GM18505 (cell line): ENCODE measurements around the gene LAPTM5.
"Not testable (repeated sequence)": the region's sequence is repeated elsewhere in the genome, so short reads cannot be mapped to it uniquely, and the experiment has no call there.

Source experiments
- ATAC-seq: cut with Tn5 transposase; IDR thresholded peaks from one replicate; pipeline ENCODE4 v1.9.1; 2021; ENCODE audit not compliant: unreplicated experiment
- POLR2A ChIP-seq: IDR thresholded peaks from 4 replicates; pipeline ENCODE4 v1.6.1; 2011; ENCODE audit warnings: borderline replicate concordance; ENCODE audit not compliant: insufficient read depth, insufficient read length; ENCODE audit errors: extremely low read depth

The LAPTM5 gene

GRCh38 chr1:30791868-30792267, 34.3 kb upstream of the LAPTM5 start:
- ATAC-seq: no peak

DNA sequence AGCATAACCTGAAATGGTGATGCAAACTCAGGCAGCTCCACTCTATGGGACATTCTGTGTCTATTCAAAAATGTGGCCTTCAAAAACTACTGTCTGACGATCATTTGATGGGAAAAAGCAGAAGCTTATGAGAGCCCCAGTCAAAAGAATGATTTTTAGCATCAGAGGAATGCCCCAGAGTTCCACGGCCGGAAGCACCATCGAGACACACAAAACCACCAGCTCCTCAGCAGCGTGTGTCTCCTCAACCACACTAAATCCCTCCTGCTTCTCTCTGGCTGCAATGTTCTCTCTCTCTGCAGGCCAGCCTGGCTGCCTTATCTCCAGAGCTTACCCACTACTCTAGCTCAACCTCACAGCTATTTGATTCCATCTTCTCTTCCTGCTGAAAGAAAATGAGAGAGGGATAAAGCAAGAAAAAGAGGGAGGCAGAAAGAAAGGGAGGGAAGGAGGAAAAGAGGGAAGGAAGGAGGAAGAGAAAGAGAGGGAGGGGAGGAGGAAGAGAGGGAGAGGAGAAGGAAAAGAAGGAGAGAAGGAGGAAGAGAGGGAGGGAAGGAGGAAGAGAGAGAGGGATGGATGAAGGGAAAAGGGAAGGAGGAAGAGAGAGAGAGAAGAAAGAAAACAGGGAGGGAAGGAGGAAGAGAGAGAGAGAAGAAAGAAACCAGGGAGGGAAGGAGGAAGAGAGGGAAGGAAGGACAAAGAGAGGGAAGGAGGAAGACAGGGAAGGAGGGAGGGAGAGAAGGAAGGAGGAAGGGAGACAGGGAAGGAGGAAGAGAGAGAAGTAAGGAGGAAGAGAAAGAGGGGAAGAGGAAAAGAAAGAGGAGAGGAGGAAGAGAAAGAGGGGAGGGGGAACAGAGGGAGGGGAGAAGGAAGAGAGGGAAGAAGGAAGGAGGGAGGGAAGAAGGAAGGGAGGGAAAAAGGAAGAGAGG, 33.5 kb upstream of the LAPTM5 start:
- no peak for ATAC-seq
- TF ChIP-seq POLR2A: no peak

More at GRCh38 chr1:30791868-30792267, 34.3 kb upstream of the LAPTM5 start:
- no peak for TF ChIP-seq POLR2A

GRCh38 chr1:30790256-30790525, 32.6 kb upstream of the LAPTM5 start:
- ATAC-seq: not testable (repeated sequence)

GRCh38 chr1:30789388-30790255, 32.0 kb upstream of the LAPTM5 start:
- no peak for TF ChIP-seq POLR2A
- no peak for ATAC-seq

DNA sequence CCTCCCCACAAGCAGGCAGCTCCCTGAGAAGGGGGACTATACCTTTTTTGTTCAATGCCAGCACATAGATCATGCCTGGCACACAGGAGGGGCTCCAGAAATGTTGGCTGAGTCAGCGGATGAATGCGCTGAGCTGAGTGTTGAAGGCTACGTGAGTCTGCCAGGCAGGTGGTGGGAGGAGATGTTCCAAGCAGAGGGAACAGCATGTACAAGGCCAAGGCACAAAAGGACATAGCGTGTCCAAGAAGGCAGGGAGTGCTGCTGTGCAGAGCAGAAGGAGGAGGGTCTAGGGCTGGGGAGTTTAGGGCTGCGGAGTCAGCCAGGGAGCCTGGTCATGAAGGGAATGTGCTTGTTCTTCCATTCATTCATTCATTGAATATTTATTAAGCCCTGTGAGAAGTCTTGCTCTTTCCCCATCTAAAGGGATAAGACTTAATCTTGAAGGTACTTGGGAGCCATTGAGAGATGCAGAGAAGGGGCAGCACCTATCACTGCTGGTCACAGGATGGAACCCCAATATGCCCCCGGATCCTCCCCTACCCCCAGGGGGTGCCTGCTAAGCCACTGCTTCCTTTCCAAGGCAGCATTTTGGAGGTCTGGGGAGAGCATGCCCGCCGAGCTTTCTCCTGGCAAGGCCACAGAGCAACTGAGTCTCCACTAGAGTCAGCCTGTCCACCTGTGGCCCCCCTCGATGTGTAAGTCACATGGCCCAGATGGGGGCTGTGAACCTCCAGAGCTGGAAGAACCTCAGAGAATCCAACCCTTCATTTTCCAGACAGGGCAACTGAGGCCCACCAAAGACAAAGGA, 31.2 kb upstream of the LAPTM5 start:
- no peak for ATAC-seq
- TF ChIP-seq POLR2A: no peak

DNA sequence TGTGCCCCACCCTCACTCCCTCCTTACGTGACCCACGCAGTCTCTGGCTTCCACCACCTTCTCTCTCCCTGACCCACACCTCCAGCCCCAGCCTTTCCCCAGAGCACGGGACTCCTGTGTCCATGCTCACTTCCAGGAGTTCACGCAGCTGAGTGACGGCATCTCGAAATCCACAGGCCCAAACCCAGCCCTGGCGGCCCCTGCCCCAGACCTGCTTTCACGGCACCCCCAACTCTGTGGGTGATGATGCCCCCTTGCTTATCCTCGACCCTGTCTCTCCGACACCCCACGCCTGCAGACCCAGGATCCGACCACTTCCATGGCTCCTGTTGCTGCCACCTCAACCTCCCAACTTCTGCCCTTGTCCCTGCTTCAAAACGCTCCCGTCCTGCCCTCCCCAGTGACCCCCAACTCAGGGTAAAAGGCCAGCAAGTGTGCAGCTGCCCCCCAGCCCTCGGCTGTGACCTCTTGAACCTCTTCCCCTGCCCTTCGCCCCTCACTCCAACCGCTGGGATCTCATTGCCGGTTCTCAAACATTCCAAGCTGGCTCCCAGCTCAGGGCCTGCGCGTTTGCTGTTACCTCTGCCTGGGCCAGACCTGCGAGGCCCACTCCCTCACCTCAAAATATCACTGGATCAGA, 30.4 kb upstream of the LAPTM5 start:
- no peak for ATAC-seq
- no peak for TF ChIP-seq POLR2A

DNA sequence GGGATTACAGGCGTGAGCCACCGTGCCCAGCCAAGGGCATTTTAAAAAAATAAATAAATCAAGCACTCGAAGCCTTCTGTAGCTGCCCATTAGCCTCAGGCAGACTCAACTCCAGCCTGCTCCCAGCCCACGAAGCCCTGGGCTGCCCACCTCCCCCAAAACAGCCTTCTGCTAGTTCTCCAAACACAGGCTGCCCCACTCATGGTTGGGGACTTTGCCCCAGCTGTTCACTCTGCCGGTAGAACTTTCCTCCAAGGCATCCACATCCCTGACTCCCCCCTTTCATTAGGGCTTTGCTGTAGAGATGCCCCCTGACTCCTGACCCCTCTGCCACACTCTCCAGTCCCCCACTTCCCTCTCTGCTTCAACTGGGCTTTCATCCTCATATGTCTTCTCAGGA, 29.7 kb upstream of the LAPTM5 start:
- ATAC-seq: no peak
- TF ChIP-seq POLR2A: no peak

GRCh38 chr1:30786264-30786991, 28.9 kb upstream of the LAPTM5 start:
- no peak for ATAC-seq
- no peak for TF ChIP-seq POLR2A

DNA sequence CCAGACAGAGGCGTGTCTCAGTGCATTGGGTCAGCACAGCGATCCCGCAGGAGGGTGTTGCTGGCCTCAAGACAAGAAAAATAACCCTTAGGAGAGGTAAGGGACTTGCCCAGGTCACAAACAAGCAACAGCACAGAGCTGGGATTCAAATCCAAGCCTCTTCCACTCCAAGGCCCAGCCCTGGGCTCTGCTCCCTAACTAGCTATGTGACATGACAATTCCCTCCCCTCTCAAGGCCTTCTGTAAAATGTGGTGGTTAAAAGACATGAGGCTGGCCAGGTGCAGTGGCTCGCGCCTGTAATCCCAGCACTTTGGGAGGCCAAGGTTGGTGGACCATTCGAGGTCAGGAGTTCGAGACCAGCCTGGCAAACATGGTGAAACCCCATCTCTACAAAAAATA, 28.1 kb upstream of the LAPTM5 start:
- ATAC-seq: no peak
- TF ChIP-seq POLR2A: no peak

DNA sequence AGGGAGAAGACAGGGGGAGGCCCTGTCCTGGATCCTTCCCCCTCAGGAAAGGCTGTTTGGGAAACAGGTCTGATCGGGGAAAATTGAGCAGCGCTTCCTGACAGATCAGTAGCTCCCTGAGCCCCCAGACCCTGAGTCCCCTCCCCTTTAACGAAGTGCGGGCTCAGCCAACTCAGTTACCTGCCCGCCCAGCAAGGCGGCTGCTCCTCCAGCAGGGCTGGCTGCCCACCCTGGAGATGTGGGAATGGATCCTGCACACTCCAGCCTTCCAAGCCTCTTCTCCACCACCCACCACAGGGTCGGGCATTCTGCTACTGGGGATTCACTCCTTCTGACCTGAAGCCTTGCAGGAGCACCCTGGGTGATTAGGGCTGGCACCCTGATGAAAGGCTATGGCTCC, 27.6 kb upstream of the LAPTM5 start:
- ATAC-seq: no peak
- no peak for TF ChIP-seq POLR2A

DNA sequence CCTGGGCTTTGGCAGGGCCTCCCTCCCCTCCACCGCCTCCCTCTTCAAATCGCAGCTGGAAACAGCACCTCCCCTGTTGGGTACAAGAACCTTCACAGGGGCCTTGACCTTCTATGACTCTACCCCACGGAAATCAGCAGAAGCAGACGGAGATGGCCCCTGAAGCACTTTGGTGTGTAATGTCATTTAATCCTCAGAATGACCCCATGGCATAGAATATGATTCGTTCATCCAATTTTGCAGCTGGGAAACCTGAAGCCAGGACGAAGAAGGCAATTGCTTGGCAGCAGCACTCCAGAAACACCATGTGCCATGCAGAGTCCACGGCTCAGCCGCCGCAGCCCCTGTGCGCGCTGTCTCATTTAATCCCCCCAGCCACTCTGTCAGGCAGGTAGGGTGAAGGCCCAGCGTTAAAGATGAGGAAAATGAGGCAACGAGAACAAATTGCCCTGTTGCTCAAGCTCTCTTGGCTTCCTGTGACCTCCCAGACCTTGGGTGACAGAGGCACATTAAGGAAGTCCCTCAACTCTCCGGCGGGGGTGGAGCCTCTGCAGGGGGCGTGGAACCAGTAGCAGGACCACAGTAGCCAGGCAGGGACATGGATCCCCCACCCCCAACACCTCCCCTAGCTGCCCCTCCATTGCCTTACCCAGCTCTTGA, 25.8 kb upstream of the LAPTM5 start:
- ATAC-seq: no peak

More for the DNA sequence above, 25.8 kb upstream of the LAPTM5 start:
- TF ChIP-seq POLR2A: no peak
